ENCODE measurements around the gene ANXA9. TPM values are rescaled to one million over a fixed set of nuclear protein-coding genes. Genes with fewer than 3 reads are reported as not detected.

The ANXA9 gene
- total RNA-seq, 1 donor from 2014 or later: not detected

GRCh38 chr1:150973836-150974579, 8.1 kb upstream of the ANXA9 start:
- ATAC-seq (ENCODE audit: poor library complexity) (peak; percentile 8), DNase-seq (peak; percentile 62)
- intact Hi-C loops (cut with DNase I): no loop called here

- ATAC-seq (ENCODE audit: poor library complexity) (peak; percentile 67), DNase-seq (peak; percentile 90)
- intact Hi-C loops (cut with DNase I): no loop called here
Observed at GRCh38 chr1:150974580-150975478, 7.3 kb upstream of the ANXA9 start, which contains the start of gene CERS2. TSS of gene CERS2 (minus strand) at chr1:150974835. CDS start at chr1:150969090, 5,745 bp downstream.

- DNase-seq: no peak
- no peak for ATAC-seq (ENCODE audit: poor library complexity)
- intact Hi-C loops (cut with DNase I): no loop called here
Observed at GRCh38 chr1:150976401-150976821, 5.7 kb upstream of the ANXA9 start.

DNA sequence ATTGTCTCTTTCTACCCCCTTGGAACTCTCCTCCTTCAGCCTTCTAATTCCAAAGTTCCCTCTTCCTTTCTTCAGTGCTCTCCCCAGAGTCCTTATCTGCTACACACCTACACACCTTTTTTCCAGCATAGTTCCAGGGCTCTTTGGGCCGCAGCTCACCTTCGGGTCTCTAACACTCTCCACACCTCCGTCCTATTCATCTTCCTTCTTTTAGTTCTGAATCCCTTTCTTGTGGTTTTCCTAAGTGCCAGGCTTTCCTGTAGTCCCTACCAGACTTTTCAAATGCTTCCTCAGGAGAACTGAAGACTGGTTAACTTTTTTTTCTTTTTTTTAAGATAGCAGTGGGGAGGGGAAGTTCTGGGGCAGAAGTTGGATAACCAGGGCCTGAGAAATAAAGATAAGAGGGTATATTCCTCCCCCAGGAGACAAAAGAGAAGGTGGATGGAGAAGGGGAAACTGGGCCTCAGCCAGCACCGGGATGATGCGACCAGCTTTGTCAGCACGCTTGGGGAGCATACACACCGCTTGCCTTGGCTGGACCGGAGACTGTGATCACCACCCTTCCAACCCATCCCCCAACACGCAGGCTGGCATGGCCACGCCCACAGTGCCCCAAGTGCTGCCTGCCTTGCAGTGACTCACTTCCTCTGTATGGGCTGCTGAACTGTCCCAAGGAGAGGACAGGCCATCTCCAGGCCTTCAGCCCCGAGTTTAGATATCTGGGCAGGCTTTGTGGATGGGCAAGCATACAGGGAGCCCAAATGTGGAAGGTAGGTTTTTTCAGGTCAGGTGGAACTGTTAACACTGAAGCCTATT, 5.0 kb upstream of the ANXA9 start:
- ATAC-seq (ENCODE audit: poor library complexity) (peak; percentile 65), DNase-seq (peak; percentile 91)
- intact Hi-C loops (cut with DNase I): no loop called here

DNA sequence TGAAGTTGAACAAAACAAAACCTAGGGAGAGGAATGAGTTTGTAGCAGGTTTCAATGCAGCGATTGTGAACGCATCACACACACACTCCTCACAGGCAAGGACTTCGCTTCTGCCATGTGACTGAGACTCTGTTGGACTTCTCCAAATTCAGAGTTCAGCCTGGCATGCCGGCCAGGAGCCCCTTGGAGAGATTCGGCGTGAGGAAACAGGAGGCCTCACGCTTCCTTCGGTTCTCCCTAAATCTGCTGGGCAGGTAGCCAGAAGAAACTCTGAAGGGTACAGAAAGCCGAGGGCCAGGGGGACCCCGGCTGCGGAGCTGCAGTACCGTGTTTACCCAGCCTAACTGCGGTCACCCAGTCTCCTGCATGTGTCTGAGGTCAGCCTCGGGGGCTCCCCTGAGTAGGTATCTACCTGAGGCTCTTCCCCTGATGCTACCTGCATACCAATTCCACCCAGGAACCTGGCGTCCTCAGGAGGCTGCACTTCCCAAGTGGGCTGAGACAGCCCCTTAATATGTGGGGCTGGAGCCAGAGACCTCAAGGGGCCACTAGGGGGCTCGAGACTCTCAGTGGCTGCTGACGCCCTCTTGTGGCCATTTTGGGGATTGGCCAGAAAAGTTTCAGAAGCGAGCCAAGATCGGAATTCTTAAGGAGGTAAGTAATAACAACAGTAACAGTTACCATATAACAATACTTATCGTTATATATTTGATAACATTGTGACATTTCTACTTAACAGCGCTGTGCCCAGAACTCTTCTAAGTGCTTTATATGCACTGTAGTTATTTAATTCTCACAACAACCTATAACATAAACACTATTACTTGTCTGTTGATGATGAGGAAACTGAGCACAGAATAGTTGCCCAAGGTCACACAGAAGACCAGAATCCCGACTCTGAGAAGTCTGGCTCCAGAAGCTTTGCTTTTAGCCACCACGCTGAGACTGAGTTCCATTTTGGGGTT, 2.7 kb upstream of the ANXA9 start:
- intact Hi-C loops (cut with DNase I): no loop called here
- DNase-seq (peak; percentile 88), ATAC-seq (ENCODE audit: poor library complexity) (peak; percentile 52)

DNA sequence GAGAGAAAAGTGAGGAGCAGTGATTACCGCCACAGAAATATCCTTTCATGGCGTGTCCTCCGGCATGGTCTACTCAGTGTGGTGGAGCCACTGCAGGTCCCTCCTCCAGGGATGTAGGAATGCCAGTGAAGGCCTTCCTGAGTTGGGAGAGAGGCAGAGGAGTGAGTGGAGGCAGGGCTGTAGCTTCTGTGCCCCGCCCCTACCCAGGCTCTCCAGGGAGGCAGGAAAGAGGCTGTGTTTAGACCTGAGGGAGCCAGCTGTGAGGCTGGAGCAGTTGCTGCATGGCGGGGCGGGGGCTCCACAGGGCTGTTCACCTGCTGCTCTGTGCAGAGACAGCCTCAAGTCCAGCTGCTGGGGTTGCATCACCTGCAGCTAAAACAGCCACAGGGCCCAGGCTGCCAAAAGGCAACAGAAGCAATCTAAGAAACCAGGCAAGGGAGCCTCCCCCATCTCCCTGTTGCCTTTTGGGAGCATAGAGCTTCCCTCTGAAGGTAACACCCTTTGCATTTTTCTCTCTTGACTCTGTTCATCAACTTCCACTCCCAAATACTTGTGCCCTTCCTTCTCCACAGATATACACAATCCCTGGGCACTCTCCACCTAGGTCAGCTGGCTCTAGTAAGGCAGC, 801 bp upstream of the ANXA9 start:
- intact Hi-C loops (cut with DNase I): no loop called here
- DNase-seq: peak; percentile 1
- ATAC-seq (ENCODE audit: poor library complexity): no peak

DNA sequence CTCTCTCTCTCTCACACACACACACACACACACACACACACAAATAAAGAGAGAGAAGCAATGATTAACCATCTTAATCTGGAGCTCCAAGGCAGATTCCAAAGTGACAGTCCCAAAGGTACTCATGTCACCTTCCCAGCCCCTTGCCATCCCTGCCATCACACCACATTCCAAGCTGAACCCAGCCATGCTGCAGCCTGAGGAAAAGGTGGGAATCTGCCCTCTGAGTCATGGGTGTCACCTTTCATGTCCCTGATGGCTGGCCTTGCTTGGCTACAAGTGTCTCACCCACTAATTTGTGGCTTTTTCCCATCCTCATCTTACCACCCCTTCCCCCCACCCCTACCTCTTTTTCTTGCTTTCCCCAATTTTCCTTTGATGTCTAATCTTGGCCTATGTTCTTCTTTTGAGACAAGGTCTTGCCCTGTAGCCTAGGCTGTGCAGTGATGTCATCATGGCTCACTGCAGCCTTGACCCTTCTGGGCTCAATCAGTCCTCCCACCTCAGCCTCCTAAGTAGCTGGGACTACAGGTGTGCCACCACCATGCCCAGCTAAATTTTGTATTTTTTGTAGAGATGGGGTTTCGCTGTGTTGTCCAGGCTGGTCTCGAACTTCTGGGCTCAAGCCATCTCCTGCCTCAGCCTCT, 3.2 kb downstream of the ANXA9 start:
- DNase-seq (no peak), ATAC-seq (ENCODE audit: poor library complexity) (no peak)
- intact Hi-C loops (cut with DNase I): no loop called here

DNA sequence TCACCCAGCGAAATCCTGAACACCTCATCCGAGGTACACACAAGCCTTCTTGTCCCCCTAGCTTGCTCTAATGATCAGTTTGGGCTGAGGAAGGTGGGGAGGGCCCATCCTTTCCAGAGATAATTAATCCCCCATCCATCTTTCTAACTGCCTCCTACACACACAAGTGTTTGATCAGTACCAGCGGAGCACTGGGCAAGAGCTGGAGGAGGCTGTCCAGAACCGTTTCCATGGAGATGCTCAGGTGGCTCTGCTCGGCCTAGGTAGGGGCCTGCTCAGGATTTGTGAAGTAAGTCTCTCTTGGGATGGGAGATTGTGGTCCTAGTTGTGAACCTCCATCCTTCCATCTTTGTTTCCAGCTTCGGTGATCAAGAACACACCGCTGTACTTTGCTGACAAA, 5.8 kb downstream of the ANXA9 start:
- intact Hi-C loops (cut with DNase I): no loop called here
- DNase-seq (no peak), ATAC-seq (ENCODE audit: poor library complexity) (no peak)

- intact Hi-C loops (cut with DNase I): no loop called here
- ATAC-seq (ENCODE audit: poor library complexity): no peak
- DNase-seq: no peak
Observed at GRCh38 chr1:150992626-150993025, 10.5 kb downstream of the ANXA9 start.

- intact Hi-C loops (cut with DNase I): no loop called here
Observed at GRCh38 chr1:150994248-150994647, 12.2 kb downstream of the ANXA9 start.

DNA sequence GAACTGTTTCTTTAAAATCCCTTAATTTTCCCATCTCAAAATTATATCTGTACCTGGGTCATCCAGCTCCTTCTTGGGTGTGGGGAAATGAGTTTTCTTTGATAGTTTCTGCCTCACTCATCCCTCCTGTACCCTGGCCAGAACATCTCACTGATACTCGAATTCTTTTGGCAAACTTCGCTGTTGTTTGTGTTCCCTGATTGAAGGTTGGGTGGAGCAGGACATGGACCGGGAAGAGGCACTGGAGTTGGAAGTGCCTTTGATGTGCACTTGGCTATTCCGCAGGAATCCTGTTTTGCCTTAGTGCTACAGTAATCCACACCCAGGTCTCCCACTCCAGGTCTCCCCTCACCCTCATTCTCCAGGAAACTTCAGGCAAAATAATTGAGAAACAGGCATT, 13.4 kb downstream of the ANXA9 start:
- peak; percentile 20 for ATAC-seq (ENCODE audit: poor library complexity)
- intact Hi-C loops (cut with DNase I): no loop called here
- DNase-seq: no peak

More at GRCh38 chr1:150994248-150994647, 12.2 kb downstream of the ANXA9 start:
- ATAC-seq (ENCODE audit: poor library complexity) (no peak), DNase-seq (no peak)

DNA sequence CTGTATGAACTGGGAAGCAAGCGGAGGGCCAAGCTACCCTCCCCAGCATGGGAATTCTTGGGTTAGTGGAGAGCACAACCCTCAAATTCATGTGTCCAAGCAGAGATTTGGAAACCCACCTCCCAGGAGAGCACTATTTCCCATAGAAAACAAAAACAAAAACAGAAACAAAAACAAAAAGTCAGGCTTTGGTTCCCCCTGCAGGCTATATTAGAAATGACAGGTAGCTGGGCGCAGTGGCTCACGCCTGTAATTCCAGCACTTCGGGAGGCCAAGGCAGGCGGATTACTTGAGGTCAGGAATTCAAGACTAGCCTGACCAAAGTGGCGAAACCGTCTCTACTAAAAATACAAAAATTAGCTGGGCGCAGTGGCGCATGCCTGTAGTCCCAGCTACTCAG, 13.8 kb downstream of the ANXA9 start:
- ATAC-seq (ENCODE audit: poor library complexity) (peak; percentile 68), DNase-seq (peak; percentile 58)
- intact Hi-C loops (cut with DNase I): no loop called here

- no peak for DNase-seq
- ATAC-seq (ENCODE audit: poor library complexity): no peak
- intact Hi-C loops (cut with DNase I): no loop called here
Observed at GRCh38 chr1:150997126-150997872, 15.2 kb downstream of the ANXA9 start.

GRCh38 chr1:150997949-150998348, 15.9 kb downstream of the ANXA9 start:
- intact Hi-C loops (cut with DNase I): no loop called here
- DNase-seq: no peak
- no peak for ATAC-seq (ENCODE audit: poor library complexity)

DNA sequence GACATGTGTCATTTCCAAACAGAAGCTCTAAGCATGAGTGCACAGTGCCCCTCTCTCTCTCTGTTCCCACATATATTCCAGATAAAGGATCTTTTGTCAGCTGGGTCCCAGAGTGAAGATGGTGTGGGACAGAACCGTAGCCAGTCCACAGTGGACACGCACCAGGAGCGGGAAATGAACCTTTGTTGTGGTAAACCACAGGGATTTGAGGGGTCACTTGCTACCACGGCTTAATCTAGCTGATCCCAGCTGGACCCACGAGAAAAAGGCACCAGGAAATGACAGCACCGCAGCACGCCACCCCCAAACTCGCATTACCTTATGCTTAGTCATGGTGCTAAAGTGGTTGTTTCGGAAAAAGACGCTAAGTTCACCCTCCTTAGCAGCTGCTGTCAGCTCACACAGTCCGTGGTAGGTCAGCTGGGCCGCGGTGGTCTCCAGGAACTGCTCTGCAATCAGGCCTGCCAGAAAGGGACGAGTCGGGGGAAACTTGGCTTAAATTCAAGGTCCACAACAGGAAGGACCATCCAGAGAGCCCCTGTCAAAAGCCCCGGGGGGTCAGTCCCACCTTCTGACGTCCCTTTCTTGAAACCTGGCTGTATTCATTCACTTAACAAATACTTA, 17.1 kb downstream of the ANXA9 start:
- no peak for ATAC-seq (ENCODE audit: poor library complexity)
- intact Hi-C loops (cut with DNase I): no loop called here
- no peak for DNase-seq

DNA sequence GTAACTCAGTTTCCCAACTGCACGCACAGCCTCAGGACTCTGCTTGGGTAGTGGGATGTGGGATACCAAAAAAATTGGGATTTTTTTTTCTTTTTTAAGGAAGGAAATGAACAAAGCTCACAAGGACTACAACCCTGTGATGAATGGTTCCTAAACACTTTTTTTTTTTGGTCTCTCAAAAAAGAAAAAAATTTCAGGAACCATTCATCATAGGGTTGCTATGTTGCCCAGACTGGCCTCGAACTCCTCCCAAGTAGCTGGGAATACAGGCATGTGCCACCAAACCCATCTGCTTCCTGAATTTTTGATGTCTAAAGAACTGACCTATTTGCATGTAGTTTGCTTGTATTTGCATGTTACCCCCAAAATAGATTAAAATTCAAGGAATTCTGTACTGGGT, 17.8 kb downstream of the ANXA9 start:
- intact Hi-C loops (cut with DNase I): no loop called here
- ATAC-seq (ENCODE audit: poor library complexity) (no peak), DNase-seq (no peak)

Measured in Right ventricle myocardium superior (tissue), 1 donor.